ENCODE results near the gene RASSF3.

The RASSF3 gene

DNA sequence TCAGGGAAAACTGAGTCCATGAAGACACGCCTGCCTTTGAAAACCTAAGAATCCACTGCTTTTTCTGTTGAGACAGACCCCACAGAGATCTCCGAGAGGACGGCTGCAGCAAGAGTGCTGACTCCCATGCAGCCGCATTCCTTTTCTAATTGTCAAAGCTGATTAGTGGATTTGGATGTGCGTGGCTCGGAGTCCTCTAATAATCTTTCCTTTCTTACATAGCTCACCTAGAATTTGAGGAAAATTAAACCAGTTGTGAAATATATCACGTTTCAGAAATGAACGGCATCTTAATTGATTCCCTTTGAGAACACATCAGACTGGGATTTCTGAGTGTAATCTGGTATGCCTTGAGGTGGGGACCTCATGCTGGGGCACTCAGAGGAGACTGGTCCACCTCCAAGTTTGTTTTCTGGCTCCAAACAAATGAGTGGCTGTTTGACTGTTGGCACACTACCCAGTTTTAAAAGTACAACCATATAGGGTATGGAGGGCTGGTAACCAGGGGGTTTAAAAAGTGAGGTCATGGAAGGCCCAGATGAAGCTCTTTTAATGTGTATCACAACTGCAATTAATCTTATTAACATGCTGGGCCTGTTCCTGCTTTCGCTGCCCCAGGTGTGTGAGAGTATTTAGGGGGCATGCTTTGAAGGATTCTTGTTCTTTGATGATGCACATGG lies 63.3 kb downstream of the RASSF3 start:
- TF ChIP-seq, protein P1, sequence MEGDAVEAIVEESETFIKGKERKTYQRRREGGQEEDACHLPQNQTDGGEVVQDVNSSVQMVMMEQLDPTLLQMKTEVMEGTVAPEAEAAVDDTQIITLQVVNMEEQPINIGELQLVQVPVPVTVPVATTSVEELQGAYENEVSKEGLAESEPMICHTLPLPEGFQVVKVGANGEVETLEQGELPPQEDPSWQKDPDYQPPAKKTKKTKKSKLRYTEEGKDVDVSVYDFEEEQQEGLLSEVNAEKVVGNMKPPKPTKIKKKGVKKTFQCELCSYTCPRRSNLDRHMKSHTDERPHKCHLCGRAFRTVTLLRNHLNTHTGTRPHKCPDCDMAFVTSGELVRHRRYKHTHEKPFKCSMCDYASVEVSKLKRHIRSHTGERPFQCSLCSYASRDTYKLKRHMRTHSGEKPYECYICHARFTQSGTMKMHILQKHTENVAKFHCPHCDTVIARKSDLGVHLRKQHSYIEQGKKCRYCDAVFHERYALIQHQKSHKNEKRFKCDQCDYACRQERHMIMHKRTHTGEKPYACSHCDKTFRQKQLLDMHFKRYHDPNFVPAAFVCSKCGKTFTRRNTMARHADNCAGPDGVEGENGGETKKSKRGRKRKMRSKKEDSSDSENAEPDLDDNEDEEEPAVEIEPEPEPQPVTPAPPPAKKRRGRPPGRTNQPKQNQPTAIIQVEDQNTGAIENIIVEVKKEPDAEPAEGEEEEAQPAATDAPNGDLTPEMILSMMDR (conservative IDR thresholded peaks at IDR 0.05; ENCODE audit: control insufficient read depth, insufficient read depth, low read depth, low read length): no peak
- H3K4me3 ChIP-seq (ENCODE audit: control insufficient read depth, low read depth, low read length): no peak overlapping the region
- DNase-seq (ENCODE audit: low read depth): no peak

DNA sequence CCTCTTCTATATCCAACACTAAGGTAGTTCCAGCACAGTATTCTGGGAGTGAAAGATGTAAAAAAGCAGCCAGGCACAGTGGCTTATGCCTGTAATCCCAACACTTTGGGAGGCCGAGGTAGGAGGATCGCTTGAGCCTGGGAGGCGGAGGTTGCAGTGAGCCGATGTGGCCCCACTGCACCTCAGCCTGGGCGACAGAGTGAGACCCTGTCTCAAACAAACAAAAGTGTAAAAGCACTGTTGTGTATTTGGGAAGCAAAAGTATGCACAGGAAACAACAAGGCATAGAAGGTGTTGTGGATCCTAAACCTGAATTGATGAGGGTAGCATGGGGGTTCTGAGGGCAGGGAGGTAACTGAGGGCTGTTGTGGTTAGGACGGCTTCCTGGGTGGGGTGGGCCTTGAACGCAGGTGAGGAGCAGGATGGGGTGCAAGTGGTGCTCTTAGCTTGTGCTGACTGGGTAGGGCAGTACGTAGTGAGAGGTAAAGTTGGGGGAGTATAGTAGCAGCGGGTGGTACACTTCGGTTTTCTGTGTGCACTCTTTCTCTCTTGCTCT lies 64.2 kb downstream of the RASSF3 start:
- no peak overlapping the region for H3K4me3 ChIP-seq (ENCODE audit: control insufficient read depth, low read depth, low read length)
- no peak for DNase-seq (ENCODE audit: low read depth)

DNA sequence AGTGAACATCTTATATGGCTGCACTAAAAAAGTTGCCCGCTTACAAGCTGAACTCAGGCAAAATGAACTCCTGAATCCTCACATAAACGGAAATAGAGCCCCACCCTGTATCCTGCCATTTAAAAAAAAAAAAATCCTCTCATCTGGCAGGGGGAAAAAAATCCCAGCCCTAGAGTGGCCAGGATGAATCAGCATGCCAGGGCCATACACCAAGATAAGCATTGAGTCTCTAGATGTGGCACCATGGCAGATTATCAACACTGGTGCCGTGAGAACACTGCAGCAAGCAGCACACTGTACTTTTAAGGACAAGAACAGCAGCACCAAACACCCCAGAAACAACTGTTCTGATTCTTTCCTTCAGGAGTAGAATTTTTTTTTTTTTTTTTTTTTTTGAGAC lies 65.5 kb downstream of the RASSF3 start:
- DNase-seq (ENCODE audit: low read depth): peak; percentile 25
- no peak overlapping the region for H3K4me3 ChIP-seq (ENCODE audit: control insufficient read depth, low read depth, low read length)

More for the DNA sequence above, 64.2 kb downstream of the RASSF3 start:
- TF ChIP-seq, protein P1 (conservative IDR thresholded peaks at IDR 0.05; ENCODE audit: control insufficient read depth, insufficient read depth, low read depth, low read length): no peak

DNA sequence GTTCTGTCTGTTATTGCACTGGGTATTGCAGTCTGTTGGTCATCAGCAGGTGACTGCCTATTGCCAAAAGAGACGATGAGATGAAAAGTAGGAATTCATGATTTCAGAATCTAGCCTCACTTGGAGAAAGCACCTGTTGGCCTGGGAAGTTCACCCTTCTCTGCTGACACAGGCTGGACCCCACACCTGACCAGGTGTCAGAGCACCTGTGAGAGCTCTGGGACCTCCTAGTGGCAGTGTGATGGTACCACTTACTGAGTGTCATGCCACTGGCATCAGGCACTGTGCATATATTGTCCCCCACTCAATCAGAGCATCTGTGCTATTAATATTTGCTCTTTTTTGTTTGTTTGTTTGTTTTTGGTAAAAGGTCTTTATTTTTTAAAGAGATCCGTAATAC lies 68.0 kb downstream of the RASSF3 start:
- TF ChIP-seq, protein P1 (conservative IDR thresholded peaks at IDR 0.05; ENCODE audit: control insufficient read depth, insufficient read depth, low read depth, low read length): no peak
- no peak for DNase-seq (ENCODE audit: low read depth)
- no peak overlapping the region for H3K4me3 ChIP-seq (ENCODE audit: control insufficient read depth, low read depth, low read length)

More for the DNA sequence above, 65.5 kb downstream of the RASSF3 start:
- TF ChIP-seq, protein P1 (conservative IDR thresholded peaks at IDR 0.05; ENCODE audit: control insufficient read depth, insufficient read depth, low read depth, low read length): no peak

DNA sequence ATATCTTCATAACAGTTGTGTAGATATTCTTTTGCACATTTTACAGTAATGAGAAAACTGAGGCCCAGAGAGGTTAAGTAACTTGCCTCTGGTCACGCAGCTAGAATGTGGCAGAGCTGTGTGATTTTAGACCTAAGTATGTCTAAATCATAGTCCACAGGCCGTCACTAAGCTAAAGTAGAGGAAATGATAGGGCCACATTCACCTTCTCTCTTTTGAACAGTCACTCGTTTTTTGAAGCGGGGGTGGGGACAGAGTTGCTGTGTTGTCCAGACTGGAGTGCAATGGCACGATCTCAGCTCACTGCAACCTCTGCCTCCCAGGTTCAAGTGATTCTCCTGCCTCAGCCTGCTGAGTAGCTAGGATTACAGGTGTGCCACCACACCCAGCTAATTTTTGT lies 68.5 kb downstream of the RASSF3 start:
- H3K4me3 ChIP-seq (ENCODE audit: control insufficient read depth, low read depth, low read length): no peak overlapping the region
- TF ChIP-seq, protein P1 (conservative IDR thresholded peaks at IDR 0.05; ENCODE audit: control insufficient read depth, insufficient read depth, low read depth, low read length): no peak
- no peak for DNase-seq (ENCODE audit: low read depth)

DNA sequence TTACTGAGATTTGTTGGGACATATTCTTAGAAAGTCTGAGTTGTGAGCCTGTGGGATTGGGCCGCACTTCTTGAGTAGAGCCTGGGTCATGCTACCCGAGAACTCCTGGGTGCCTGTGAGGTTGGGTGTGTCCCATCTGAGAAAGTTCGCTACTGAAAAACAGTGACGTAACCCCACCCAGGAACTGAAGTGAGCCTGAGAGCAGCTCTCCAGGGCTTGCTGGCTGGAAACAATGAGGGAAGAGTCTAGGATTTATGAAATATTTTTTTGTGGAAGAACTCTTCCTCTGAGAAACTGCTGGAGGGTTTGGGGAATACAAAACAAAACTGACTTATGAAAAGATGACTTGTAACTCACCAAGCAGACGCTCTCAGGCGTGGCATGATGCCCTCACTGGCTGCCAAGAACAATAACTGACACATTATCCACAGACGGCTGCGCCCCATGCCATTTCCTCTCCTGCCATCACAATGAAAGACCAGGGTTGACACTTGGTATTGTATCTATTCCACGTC lies 69.2 kb downstream of the RASSF3 start:
- DNase-seq (ENCODE audit: low read depth): peak; percentile 80
- peak overlapping the region; percentile 6 for H3K4me3 ChIP-seq (ENCODE audit: control insufficient read depth, low read depth, low read length)
- TF ChIP-seq, protein P1 (conservative IDR thresholded peaks at IDR 0.05; ENCODE audit: control insufficient read depth, insufficient read depth, low read depth, low read length): no peak

Measured in fibroblast of mammary gland (primary cell).